ENCODE results near the gene S100A14.

GRCh38 chr1:153567621-153568366 lies 48.3 kb downstream of the S100A14 start:
- TF ChIP-seq POLR2A (IDR thresholded peaks at IDR 0.05) (no peak), CTCF (IDR thresholded peaks at IDR 0.05) (no peak)

Data from Peyer's patch (tissue), 4 donors.